OCI-LY7 (cell line): ENCODE measurements around the gene MAN1A1. TPM values are rescaled to one million over a fixed set of nuclear protein-coding genes. Genes with fewer than 3 reads are reported as not detected.

Experiments used
- BruUV-seq: library from RNA; stranded (reverse); fragments of 400-500 nt; replicated peaks from 2 replicates; lab custom pipeline; 2021; lab: Mats Ljungman, UMichigan
- CTCF ChIA-PET: fragments of 300-600 bp; sonication (Branson Sonifier 250); formaldehyde crosslinking; loops from one replicate; lab custom pipeline; 2022; ENCODE audit warnings: antibody characterized with exemption; ENCODE audit not compliant: unreplicated experiment; lab: Charles Lee
- POLR2A ChIA-PET: fragments of 300-600 bp; sonication (Branson Sonifier 250); formaldehyde crosslinking; loops from one replicate; lab custom pipeline; 2022; ENCODE audit warnings: antibody characterized with exemption; lab: Charles Lee
- DNase-seq: peaks from one replicate; pipeline ENCODE4 v3.0.0-alpha.2; 2015; ENCODE audit warnings: low spot score
- H2AFZ ChIP-seq: fragments of 200-600 bp; sonication (generic), shearing (Covaris generic); 2 replicates; pipeline ENCODE4 v1.6.1; 2014; ENCODE audit warnings: mild to moderate bottlenecking, antibody characterized with exemption, low read length, moderate library complexity
- H3K27ac ChIP-seq: fragments of 200-600 bp; sonication (generic); 2 replicates; pipeline ENCODE4 v1.5.1; 2014; ENCODE audit warnings: mixed run types, low read depth, mild to moderate bottlenecking, moderate library complexity, low read length, inconsistent platforms; ENCODE audit not compliant: poor library complexity, severe bottlenecking
- H3K36me3 ChIP-seq: fragments of 200-600 bp; sonication (generic); 2 replicates; pipeline ENCODE4 v1.6.1; 2014; ENCODE audit warnings: mild to moderate bottlenecking, antibody characterized with exemption, low read length, moderate library complexity, mixed read lengths; ENCODE audit not compliant: insufficient read depth
- H3K4me1 ChIP-seq: fragments of 200-600 bp; sonication (generic); 2 replicates; pipeline ENCODE4 v1.5.1; 2014; ENCODE audit warnings: mild to moderate bottlenecking, low read length; ENCODE audit not compliant: insufficient read depth, poor library complexity, severe bottlenecking
- H3K4me2 ChIP-seq: fragments of 200-600 bp; sonication (generic); 2 replicates; pipeline ENCODE4 v1.6.1; 2014; ENCODE audit warnings: mild to moderate bottlenecking, low read length
- H3K4me3 ChIP-seq: fragments of 200-600 bp; sonication (generic); 2 replicates; pipeline ENCODE4 v1.5.1; 2014; ENCODE audit warnings: mild to moderate bottlenecking, low read depth, low read length; ENCODE audit not compliant: poor library complexity, severe bottlenecking
- H3K79me2 ChIP-seq: fragments of 200-600 bp; sonication (generic); 2 replicates; pipeline ENCODE4 v1.6.1; 2016; ENCODE audit warnings: low read depth, mild to moderate bottlenecking, low read length, moderate library complexity, mixed read lengths; ENCODE audit not compliant: insufficient read depth
- H3K9me2 ChIP-seq: fragments of 200-600 bp; sonication (generic); 2 replicates; pipeline ENCODE4 v1.6.1; 2016; ENCODE audit warnings: mild to moderate bottlenecking, low read length, mixed read lengths; ENCODE audit not compliant: insufficient read depth
- H3K9me3 ChIP-seq: fragments of 200-600 bp; sonication (generic); 2 replicates; pipeline ENCODE4 v1.6.1; 2014; ENCODE audit warnings: mild to moderate bottlenecking, mixed run types, low read length, mixed read lengths
- H4K20me1 ChIP-seq: fragments of 200-600 bp; sonication (generic); 2 replicates; pipeline ENCODE4 v1.6.1; 2014; ENCODE audit warnings: mild to moderate bottlenecking, antibody characterized with exemption, low read length, moderate library complexity, mixed read lengths; ENCODE audit not compliant: insufficient read depth
- EZH2phosphoT487 ChIP-seq: fragments of 200-600 bp; sonication (generic); IDR thresholded peaks from 2 replicates; pipeline ENCODE4 v1.6.1; 2018; ENCODE audit warnings: low read depth, borderline replicate concordance, mild to moderate bottlenecking, mixed run types, antibody characterized with exemption, low read length, moderate library complexity, mixed read lengths
- intact Hi-C: fragments of 100-400 bp; cut with micrococcal nuclease; formaldehyde crosslinking; loops from one replicate; pipeline ENCODE4 v1.10.0; 2022; ENCODE audit not compliant: unreplicated experiment
- total RNA-seq, 2 experiments: library from RNA; depleted of rRNA in 1 of 2; stranded (reverse); fragments of >200 nt in 1 of 2; shearing (Covaris generic) in 1 of 2; gene quantifications; 2 replicates each; pipeline ENCODE4 v1.2.3, GENCODE V29; 2014 to 2022
- TF ChIP-seq, protein P1 (sequence below): fragments of 200-600 bp; sonication (generic); conservative IDR thresholded peaks from 2 replicates; pipeline ENCODE4 v1.5.1; 2014; ENCODE audit warnings: mild to moderate bottlenecking, antibody characterized with exemption, low read length, moderate library complexity, mixed read lengths

The MAN1A1 gene
- total RNA-seq, 2 experiments from 2014 or later = 72.4 to 74.3 TPM

DNA sequence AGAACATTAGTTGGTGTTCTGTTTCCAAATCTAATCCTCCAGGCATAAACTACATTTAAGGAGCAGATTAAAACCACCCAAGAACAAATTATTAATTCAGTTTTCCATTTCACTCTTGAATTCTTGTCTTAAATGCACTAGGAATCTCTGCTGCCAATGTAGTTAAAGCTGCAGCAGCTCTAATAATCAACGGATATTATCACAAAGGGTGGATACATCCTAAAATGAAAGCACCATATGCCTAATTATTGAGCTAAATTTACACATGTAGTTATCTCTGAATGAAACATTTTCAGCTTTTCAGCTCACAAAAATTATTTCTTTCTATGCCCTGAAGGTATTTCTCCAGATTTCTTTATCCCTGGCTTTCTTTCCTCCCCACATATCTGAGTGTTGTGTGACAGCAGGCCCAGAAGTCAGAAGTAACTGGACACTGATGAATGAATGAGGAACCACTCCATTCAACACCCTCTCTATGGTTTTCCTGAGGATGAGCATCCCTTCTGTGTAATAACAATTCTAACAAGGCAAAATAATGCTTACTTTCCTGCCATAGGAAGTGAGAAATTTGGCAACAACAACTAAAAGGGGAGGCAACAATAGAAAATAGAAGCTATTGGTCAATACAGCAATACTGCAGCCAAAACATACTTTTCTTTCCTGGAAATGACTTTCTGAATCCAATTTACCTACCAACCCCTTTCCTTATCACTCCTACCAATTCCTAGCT is 14.9 kb downstream of the MAN1A1 start:
- Histone ChIP-seq H3K4me1 (peaks cover 78% of the 10 kb centered on the region), H4K20me1 (peaks cover 74% of the 10 kb centered on the region), H3K4me2 (peak overlapping the region; percentile 13; the same call in 1 of the 2 replicates), H3K79me2 (peaks cover 100% of the 10 kb centered on the region), H3K36me3 (peaks cover 98% of the 10 kb centered on the region), H3K9me2 (no peaks in the 10 kb centered on the region), H2AFZ (no peak overlapping the region), H3K4me3 (no peak overlapping the region), H3K27ac (no peak overlapping the region), H3K9me3 (no peaks in the 10 kb centered on the region)
- POLR2A ChIA-PET = interaction anchor here (0.9 to 6.2 kb wide), 8 partner anchors 11 to 57 kb away, joined by 3 to 55 read pairs (median 4); no protein-coding TSS in a partner anchor
- intact Hi-C loops = loop anchor here (5.0 kb wide), 3 partner anchors 408 to 723 kb away; no protein-coding TSS in a partner anchor
- CTCF ChIA-PET = interaction anchor here (1.4 kb wide), 1 partner anchor 16 kb away, joined by 3 read pairs; no protein-coding TSS in a partner anchor
- no TSS peak for BruUV-seq
- DNase-seq = no peak
- TF ChIP-seq EZH2phosphoT487 = no peak
- TF ChIP-seq, protein P1, sequence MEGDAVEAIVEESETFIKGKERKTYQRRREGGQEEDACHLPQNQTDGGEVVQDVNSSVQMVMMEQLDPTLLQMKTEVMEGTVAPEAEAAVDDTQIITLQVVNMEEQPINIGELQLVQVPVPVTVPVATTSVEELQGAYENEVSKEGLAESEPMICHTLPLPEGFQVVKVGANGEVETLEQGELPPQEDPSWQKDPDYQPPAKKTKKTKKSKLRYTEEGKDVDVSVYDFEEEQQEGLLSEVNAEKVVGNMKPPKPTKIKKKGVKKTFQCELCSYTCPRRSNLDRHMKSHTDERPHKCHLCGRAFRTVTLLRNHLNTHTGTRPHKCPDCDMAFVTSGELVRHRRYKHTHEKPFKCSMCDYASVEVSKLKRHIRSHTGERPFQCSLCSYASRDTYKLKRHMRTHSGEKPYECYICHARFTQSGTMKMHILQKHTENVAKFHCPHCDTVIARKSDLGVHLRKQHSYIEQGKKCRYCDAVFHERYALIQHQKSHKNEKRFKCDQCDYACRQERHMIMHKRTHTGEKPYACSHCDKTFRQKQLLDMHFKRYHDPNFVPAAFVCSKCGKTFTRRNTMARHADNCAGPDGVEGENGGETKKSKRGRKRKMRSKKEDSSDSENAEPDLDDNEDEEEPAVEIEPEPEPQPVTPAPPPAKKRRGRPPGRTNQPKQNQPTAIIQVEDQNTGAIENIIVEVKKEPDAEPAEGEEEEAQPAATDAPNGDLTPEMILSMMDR = no peak

DNA sequence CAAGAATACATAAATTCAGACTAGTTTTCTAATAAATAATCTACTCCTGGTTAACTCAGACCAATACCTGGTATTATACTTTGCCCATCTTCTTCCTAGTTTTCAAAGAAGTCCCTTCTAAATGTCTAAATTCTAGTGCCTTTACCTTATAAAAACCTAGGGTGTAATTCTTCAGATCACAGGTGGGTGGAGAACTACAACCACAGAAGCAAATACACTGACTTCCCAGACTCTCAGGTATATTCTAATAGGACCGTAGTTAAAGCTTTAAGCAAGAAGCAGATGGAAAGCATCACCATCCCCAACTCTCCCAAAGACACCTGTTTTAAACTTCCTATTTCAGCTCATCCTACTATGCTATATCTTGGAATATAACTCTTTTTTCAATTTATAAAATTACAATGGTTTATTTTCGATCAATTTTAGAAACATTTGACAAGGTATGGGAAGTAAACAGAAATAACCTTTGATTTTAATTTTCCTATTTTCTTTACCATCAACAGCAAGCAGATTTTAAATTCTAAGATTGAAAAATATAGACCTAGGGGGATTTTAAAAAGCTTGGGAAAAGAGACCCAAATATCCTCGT is 15.8 kb downstream of the MAN1A1 start:
- Histone ChIP-seq H3K9me2 (no peaks in the 10 kb centered on the region), H2AFZ (no peak overlapping the region), H3K4me2 (no peak overlapping the region), H3K27ac (no peak overlapping the region), H3K9me3 (no peaks in the 10 kb centered on the region), H3K4me1 (peaks cover 71% of the 10 kb centered on the region), H4K20me1 (peaks cover 74% of the 10 kb centered on the region), H3K36me3 (peaks cover 98% of the 10 kb centered on the region), H3K79me2 (peaks cover 100% of the 10 kb centered on the region), H3K4me3 (no peak overlapping the region)
- DNase-seq = peak; percentile 51
- ChIA-PET CTCF (interaction anchor here (0.6 to 1.4 kb wide), 4 partner anchors 14 to 810 kb away, joined by 3 to 6 read pairs (median 4); no protein-coding TSS in a partner anchor), POLR2A (interaction anchor here (0.6 to 6.2 kb wide), 8 partner anchors 11 to 175 kb away, joined by 3 to 55 read pairs (median 4); no protein-coding TSS in a partner anchor)
- BruUV-seq = TSS peak; percentile 1
- intact Hi-C loops = loop anchor here (5.0 kb wide), 2 partner anchors 408 to 644 kb away; no protein-coding TSS in a partner anchor
- TF ChIP-seq, protein P1 = peak; percentile 81
- no peak for TF ChIP-seq EZH2phosphoT487
